MG63 (cell line): ENCODE data around the gene PTPRQ. TPM values are rescaled to one million over a fixed set of nuclear protein-coding genes. Genes with fewer than 3 reads are reported as not detected.
A peak's percentile ranks its signal among the peaks of the same experiment; 100 is the strongest.
"Not testable (repeated sequence)": the region's sequence is repeated elsewhere in the genome, so short reads cannot be mapped to it uniquely, and the experiment has no call there.

Source experiments
- DNase-seq: peaks from one replicate; pipeline ENCODE4 v3.0.0-alpha.2; 2020
- H3K27me3 ChIP-seq: fragments of 250-450 bp; sonication (Bioruptor Pico); 2 replicates; pipeline ENCODE4 v1.5.1; 2020; ENCODE audit warnings: mild to moderate bottlenecking, moderate library complexity
- H3K36me3 ChIP-seq: fragments of 250-450 bp; sonication (Bioruptor Pico); 2 replicates; pipeline ENCODE4 v1.5.1; 2020; ENCODE audit warnings: mild to moderate bottlenecking, moderate library complexity
- H3K4me3 ChIP-seq: fragments of 250-450 bp; sonication (Bioruptor Pico); 2 replicates; pipeline ENCODE4 v1.5.1; 2020; ENCODE audit warnings: mild to moderate bottlenecking, moderate library complexity
- H3K9me3 ChIP-seq: fragments of 250-450 bp; sonication (Bioruptor Pico); 2 replicates; pipeline ENCODE4 v1.5.1; 2020; ENCODE audit warnings: mild to moderate bottlenecking, moderate library complexity
- total RNA-seq: library from RNA; depleted of rRNA; stranded (reverse); fragments of >200 nt; shearing (Covaris generic); gene quantifications from 2 replicates; pipeline ENCODE4 v1.2.3, GENCODE V29; 2014; ENCODE audit warnings: low replicate concordance

PTPRQ gene
- total RNA-seq, 1 experiment from 2014 or later = 4.0 TPM

- Histone ChIP-seq H3K36me3 (no peaks in the 10 kb centered on the region), H3K27me3 (no peaks in the 10 kb centered on the region), H3K9me3 (no peaks in the 10 kb centered on the region), H3K4me3 (no peak overlapping the region)
- no peak for DNase-seq
Observed at GRCh38 chr12:80641936-80642335, 197.9 kb downstream of the PTPRQ start.

DNA sequence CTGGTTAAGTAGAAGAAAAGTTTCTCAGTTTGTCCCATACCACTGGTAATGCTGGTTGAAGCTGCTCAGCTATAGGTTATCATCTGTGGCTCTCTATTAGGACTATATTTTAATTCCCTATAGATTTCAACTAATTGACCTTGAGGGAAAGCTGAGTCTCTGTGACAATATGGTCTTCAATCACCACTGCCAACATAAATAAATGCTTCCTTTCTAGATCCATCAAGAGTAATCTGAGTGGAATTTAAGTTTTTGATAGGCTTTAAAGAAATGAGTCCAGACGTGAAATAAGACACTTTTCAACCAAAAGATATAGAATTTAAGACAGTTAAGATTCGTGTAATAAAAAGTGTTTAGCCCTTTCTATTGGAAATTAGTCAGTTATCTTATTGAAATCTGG lies 199.9 kb downstream of the PTPRQ start:
- no peak for DNase-seq
- no peaks in the 10 kb centered on the region for H3K9me3 ChIP-seq
- H3K27me3 ChIP-seq = no peaks in the 10 kb centered on the region
- no peaks in the 10 kb centered on the region for H3K36me3 ChIP-seq
- no peak overlapping the region for H3K4me3 ChIP-seq

GRCh38 chr12:80648881-80649280 lies 204.8 kb downstream of the PTPRQ start:
- Histone ChIP-seq H3K27me3 (no peaks in the 10 kb centered on the region), H3K4me3 (no peak overlapping the region)
- DNase-seq = no peak

DNA sequence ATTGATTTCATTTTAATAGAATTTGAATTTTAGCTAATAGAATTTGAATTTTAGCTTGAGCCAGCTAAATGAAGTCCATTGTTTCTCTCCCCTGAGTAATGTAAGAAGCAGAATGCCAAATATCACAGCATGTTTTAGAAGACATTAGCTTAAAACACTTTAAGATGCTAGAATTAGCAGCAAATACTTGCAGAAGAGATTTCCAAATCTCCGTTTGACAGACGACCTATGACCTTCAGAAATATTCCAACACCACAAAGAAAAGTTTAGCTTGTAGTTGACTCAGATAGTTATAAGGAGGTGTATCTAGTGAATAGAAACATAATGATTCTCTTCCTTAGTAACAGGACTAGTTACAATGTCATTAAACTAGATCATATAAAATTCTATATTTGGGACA lies 211.7 kb downstream of the PTPRQ start:
- DNase-seq = no peak
- no peaks in the 10 kb centered on the region for H3K9me3 ChIP-seq
- no peak overlapping the region for H3K4me3 ChIP-seq
- peaks cover 2% of the 10 kb centered on the region; the same call in 1 of the 2 replicates for H3K36me3 ChIP-seq
- H3K27me3 ChIP-seq = no peaks in the 10 kb centered on the region

More at GRCh38 chr12:80648881-80649280, 204.8 kb downstream of the PTPRQ start:
- Histone ChIP-seq H3K9me3 (no peaks in the 10 kb centered on the region), H3K36me3 (peaks cover 2% of the 10 kb centered on the region; the same call in 1 of the 2 replicates)

- DNase-seq = no peak
- Histone ChIP-seq H3K27me3 (no peaks in the 10 kb centered on the region), H3K9me3 (no peaks in the 10 kb centered on the region), H3K4me3 (no peak overlapping the region), H3K36me3 (no peaks in the 10 kb centered on the region)
Observed at GRCh38 chr12:80659512-80660063, 215.6 kb downstream of the PTPRQ start.

DNA sequence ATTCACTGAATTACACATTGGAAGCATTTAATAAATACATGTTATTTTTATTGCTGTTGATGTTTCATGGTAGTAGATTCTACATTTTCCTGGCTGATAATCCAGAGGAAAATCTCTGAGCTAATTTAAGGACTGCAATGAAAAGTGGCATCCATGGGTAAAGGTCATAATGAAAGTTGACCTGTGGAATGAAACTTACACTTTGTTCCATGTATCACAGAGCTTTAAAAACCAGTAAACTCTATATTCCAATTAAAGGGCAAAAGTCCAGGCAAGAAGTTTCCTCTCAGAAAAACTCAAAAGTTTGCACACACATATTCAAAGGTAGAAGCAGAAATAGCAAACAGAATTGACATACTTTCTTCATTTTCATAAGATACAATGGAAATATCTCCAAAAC lies 218.6 kb downstream of the PTPRQ start:
- H3K36me3 ChIP-seq = peaks cover 3% of the 10 kb centered on the region; the same call in 1 of the 2 replicates
- H3K9me3 ChIP-seq = no peaks in the 10 kb centered on the region
- no peak overlapping the region for H3K4me3 ChIP-seq
- H3K27me3 ChIP-seq = no peaks in the 10 kb centered on the region
- DNase-seq = no peak

DNA sequence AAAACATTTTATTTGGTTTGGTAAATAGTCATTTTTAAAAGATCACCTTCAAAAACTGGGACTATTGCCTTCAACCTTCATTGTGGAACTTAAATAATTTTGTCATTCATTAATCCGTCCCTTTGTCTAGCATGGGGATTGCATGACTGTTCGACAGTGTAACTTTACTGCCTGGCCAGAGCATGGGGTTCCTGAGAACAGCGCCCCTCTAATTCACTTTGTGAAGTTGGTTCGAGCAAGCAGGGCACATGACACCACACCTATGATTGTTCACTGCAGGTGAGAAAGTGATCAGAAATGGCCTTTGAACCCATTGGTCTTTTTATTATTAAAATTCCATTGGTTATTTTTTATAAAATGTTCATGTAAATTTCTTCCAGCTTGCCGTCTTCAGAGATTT lies 226.2 kb downstream of the PTPRQ start:
- DNase-seq = no peak
- H3K4me3 ChIP-seq = no peak overlapping the region
- H3K27me3 ChIP-seq = no peaks in the 10 kb centered on the region
- H3K9me3 ChIP-seq = no peaks in the 10 kb centered on the region
- peaks cover 3% of the 10 kb centered on the region for H3K36me3 ChIP-seq

DNA sequence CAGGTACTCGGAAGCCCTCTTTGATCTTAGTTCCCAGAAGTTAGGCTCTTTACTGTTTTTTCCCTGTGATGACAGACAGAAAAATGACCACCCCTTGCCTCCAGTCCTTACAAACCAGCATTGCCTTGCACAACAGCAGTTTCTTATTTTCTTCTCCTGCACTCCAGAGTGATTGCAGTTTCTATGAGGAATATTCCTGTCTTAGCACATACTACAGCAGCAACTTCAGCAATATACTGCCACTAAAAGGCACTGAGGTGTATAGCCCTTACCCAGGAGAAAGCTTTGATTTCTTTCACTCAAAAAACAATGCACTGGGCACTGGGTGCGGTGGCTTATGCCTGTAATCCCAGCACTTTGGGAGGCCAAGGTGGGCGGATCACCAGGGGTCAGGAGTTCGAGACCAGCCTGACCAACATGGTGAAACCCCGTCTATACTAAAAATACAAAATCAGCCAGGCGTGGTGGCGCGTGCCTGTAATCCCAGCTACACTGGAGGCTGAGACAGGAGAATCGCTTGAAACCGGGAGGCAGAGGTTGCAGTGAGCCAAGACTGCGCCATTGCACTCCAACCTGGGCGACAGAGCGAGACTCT lies 232.1 kb downstream of the PTPRQ start:
- not testable (repeated sequence) for DNase-seq, H3K27me3 ChIP-seq, H3K36me3 ChIP-seq, H3K4me3 ChIP-seq, H3K9me3 ChIP-seq

- Histone ChIP-seq H3K4me3 (no peak overlapping the region), H3K36me3 (no peaks in the 10 kb centered on the region; the same call in 1 of the 2 replicates), H3K9me3 (no peaks in the 10 kb centered on the region), H3K27me3 (no peaks in the 10 kb centered on the region)
- no peak for DNase-seq
Observed at GRCh38 chr12:80676856-80677255, 232.8 kb downstream of the PTPRQ start.

DNA sequence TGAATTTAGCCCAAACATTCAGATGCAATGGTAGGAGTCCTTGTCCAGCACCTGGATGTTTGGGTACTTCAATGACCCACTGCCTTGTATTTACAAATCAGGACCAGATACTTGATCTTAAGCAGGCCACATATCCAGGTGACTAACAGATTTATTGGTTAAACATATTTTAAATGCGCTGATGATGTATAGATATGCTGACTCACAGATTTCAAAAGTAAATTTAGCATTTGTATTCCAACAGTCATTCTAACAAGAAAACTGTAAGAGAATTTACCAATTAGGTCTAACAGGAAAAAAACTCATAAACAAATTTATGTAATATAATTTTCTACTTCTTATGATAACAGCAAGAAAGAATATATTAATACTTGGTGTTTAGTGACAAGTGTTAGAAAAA lies 234.0 kb downstream of the PTPRQ start:
- H3K9me3 ChIP-seq = no peaks in the 10 kb centered on the region
- DNase-seq = no peak
- no peaks in the 10 kb centered on the region for H3K27me3 ChIP-seq
- H3K36me3 ChIP-seq = no peaks in the 10 kb centered on the region; the same call in 1 of the 2 replicates
- H3K4me3 ChIP-seq = no peak overlapping the region

DNA sequence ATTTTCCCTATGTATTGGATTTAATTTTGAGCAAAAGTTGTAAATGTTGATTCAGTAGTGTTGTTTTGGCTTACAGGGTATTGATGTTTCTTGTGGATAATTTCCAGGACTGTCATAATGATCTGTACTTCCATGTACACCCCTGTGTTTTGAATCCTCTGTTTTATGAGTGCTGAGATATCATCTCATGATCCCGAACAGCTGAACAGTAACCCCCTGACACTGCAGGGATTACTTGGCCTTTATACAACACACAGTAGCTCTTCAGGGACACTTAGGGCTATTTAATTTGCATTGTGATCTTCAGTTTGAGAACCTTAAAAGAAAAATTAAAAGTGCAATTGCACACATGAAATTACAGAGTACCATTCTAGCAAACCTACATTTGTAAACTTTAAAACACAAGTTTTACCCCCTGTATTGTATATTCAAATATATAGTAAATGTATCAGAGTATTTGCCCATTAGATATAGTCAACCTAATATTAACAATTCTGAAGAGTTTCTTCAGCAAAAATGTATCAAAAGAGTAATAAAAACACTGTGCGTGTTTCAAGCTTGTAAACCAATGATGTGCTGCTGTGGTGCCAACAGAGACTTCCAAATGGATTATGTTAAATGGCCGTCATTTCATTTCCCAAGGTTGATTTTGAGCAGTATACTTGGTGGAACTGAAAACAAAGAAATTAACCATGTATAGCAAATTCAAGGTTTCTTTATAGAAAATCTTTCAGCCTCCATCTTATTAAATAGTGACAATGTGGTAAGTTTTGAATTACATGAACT lies 235.5 kb downstream of the PTPRQ start:
- H3K36me3 ChIP-seq = no peaks in the 10 kb centered on the region
- no peaks in the 10 kb centered on the region for H3K27me3 ChIP-seq
- no peaks in the 10 kb centered on the region for H3K9me3 ChIP-seq
- H3K4me3 ChIP-seq = no peak overlapping the region
- no peak for DNase-seq

DNA sequence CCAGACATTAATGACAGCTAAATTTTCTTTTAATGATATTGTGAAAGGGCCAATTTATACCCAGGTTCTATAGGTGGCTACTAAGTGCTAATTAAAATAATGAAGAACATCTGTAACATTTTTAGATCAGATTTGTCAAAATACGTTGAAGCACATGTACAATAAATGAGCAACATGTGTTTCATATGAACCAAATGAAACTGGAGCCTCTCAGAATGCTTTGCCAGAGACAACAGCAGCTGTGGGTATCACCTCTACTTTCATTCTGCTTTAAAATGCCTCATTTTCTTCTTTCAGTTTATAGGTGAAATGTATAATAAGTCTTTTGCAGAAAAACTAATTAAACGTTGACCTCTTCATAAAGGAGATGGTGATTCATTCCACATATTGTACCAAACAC lies 237.3 kb downstream of the PTPRQ start:
- H3K4me3 ChIP-seq = peak overlapping the region; percentile 19
- no peak for DNase-seq

GRCh38 chr12:80681786-80682185 lies 237.8 kb downstream of the PTPRQ start:
- Histone ChIP-seq H3K36me3 (no peaks in the 10 kb centered on the region), H3K27me3 (no peaks in the 10 kb centered on the region), H3K4me3 (peak overlapping the region; percentile 19), H3K9me3 (no peaks in the 10 kb centered on the region)
- DNase-seq = no peak

More for the DNA sequence above, 237.3 kb downstream of the PTPRQ start:
- H3K9me3 ChIP-seq = no peaks in the 10 kb centered on the region
- H3K27me3 ChIP-seq = no peaks in the 10 kb centered on the region
- H3K36me3 ChIP-seq = no peaks in the 10 kb centered on the region

DNA sequence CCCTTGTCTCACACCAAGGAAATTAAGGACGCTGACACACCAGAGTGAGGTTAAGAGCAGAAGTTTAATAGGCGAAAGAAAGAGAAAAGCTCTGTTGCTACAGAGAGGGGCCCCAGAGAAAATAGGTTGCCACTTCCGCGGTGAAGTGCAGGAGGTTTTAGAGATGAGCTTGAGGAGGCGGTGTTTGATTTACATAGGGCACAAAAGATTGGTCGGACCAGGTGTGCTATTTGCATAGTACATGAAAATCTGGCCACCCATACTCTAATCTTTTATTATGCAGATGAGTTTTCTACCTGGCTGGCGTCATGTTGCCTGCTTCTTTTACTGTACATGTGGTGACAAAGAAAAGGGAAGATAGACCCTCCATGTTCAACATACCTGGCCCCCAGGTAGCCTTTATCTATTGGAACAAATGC lies 240.1 kb downstream of the PTPRQ start:
- H3K9me3 ChIP-seq = no peaks in the 10 kb centered on the region
- no peaks in the 10 kb centered on the region for H3K27me3 ChIP-seq
- no peaks in the 10 kb centered on the region for H3K36me3 ChIP-seq
- H3K4me3 ChIP-seq = no peak overlapping the region
- DNase-seq = no peak

DNA sequence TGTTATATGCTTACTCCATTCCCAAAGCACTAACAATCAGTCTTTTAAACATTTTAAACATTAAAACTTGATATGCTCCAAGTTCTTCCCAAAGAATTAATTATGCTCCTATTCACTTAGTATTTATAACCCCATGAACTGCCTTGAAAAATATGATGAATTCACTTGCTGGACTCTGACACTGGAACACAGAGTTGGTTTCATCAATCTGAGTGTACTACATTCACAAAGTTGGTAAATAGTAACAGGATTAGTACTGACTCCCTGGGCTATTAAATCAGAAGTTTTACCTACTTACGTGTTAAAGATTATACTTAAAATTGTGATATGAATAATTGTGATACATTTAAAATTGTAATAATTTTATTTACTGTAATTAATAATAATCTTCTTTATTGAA lies 246.1 kb downstream of the PTPRQ start:
- Histone ChIP-seq H3K4me3 (no peak overlapping the region), H3K36me3 (no peaks in the 10 kb centered on the region), H3K9me3 (no peaks in the 10 kb centered on the region), H3K27me3 (no peaks in the 10 kb centered on the region)
- DNase-seq = no peak

DNA sequence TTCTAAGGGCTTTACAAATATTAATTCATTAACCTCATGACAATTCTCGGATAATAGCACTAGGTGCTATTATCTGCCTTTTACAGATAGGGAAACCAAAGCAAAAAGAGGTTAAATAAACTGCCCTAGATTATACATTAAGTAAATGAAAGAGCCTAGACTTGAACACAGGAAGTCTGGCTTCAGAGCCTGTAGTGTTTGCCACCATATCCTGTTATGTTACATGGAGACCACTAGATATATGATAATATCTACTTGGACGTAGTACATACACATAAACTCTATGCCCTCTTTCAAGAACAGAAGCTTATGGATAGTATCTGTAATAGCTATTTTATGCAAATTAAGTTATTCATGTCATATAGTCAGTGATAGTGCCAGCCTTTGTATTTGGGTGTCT lies 246.5 kb downstream of the PTPRQ start:
- Histone ChIP-seq H3K36me3 (no peaks in the 10 kb centered on the region), H3K27me3 (no peaks in the 10 kb centered on the region), H3K9me3 (no peaks in the 10 kb centered on the region), H3K4me3 (no peak overlapping the region)
- no peak for DNase-seq

GRCh38 chr12:80692114-80692513 lies 248.1 kb downstream of the PTPRQ start:
- H3K36me3 ChIP-seq = no peaks in the 10 kb centered on the region

More at GRCh38 chr12:80692114-80692513, 248.1 kb downstream of the PTPRQ start:
- no peaks in the 10 kb centered on the region for H3K27me3 ChIP-seq
- H3K9me3 ChIP-seq = no peaks in the 10 kb centered on the region
- no peak for DNase-seq
- H3K4me3 ChIP-seq = no peak overlapping the region
